ENCODE results near the gene FADS6. TPM values are rescaled to one million over a fixed set of nuclear protein-coding genes. Genes with fewer than 3 reads are reported as not detected.

FADS6 gene
- polyA plus RNA-seq, 1 of the 3 experiments (the other 2 are of a cell fraction), result not detected

DNA sequence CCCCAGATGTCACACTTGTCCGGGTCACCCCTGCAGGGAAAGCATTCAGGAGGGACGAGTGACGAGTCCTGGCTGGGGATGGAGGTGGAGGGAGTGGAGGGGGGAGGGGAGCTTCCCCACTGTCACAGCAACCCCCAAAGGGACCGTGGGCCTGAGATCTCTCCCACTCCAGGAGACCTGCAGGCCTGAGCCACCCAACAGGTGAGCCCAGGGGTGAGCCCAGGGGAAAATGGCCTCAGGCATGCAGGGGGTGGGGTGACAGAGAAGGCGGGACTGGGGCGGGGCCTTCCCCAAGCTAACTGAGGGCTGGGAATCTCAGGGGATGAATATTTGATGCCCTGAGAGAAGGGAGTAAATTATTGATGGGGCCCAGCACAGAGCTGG is 27.2 kb upstream of the FADS6 start:
- no peaks in the 10 kb centered on the region for H4K20me1 ChIP-seq (ENCODE audit: insufficient read depth)
- peaks cover 41% of the 10 kb centered on the region for H3K27me3 ChIP-seq (ENCODE audit: insufficient read depth)
- H3F3A ChIP-seq (replicated peaks; ENCODE audit: insufficient read depth), result no peaks in the 10 kb centered on the region
- TF ChIP-seq YY1 (IDR thresholded peaks at IDR 0.05; ENCODE audit: low read depth) (no peak), USF1 (IDR thresholded peaks at IDR 0.05; ENCODE audit: borderline replicate concordance, low read depth) (no peak), EZH2phosphoT487 (IDR thresholded peaks at IDR 0.05; ENCODE audit: borderline replicate concordance, low read depth) (no peak), NRF1 (IDR thresholded peaks at IDR 0.05; ENCODE audit: low read depth, low read length) (no peak), RFX5 (IDR thresholded peaks at IDR 0.05; ENCODE audit: low read length) (no peak), RCOR1 (IDR thresholded peaks at IDR 0.05; ENCODE audit: low read length) (no peak), NFIC (IDR thresholded peaks at IDR 0.05; ENCODE audit: borderline replicate concordance) (no peak), EP300 (IDR thresholded peaks at IDR 0.05; ENCODE audit: borderline replicate concordance in 1 of 2, low read depth in 1 of 2, low read length in 1 of 2) (no peak), CHD2 (IDR thresholded peaks at IDR 0.05; ENCODE audit: low read length, partially characterized antibody) (no peak), TAF1 (IDR thresholded peaks at IDR 0.05; ENCODE audit: borderline replicate concordance, low read depth, low read length) (no peak), ELF1 (IDR thresholded peaks at IDR 0.05) (no peak), RXRA (IDR thresholded peaks at IDR 0.05; ENCODE audit: borderline replicate concordance, low read depth) (no peak), RAD21 (IDR thresholded peaks at IDR 0.05; ENCODE audit: low read length) (no peak), FOXJ3 (CRISPR knock-in tag; IDR thresholded peaks at IDR 0.05) (no peak)
- WGBS (ENCODE audit: low lambda C conversion rate), result 61% methylated on average over 6 of the region's 6 CpGs
- no peak overlapping the region for H3K4me2 ChIP-seq
- no peaks in the 10 kb centered on the region for H3K9me3 ChIP-seq
- no peak overlapping the region for H2AFZ ChIP-seq (ENCODE audit: low read depth)
- POLR2A ChIA-PET, result interaction anchor here (0.6 kb wide), 1 partner anchor 79 kb away, joined by 4 read pairs; no protein-coding TSS in a partner anchor
- no peak overlapping the region for H3K4me3 ChIP-seq (ENCODE audit: low read depth in 2 of 2, low read length in 1 of 2)
- H3K36me3 ChIP-seq (replicated peaks in 1 of 2; ENCODE audit: control insufficient read depth in 1 of 2, insufficient read depth in 2 of 2, low read length in 1 of 2), result no peaks in the 10 kb centered on the region
- H3K79me2 ChIP-seq (ENCODE audit: insufficient read depth), result no peaks in the 10 kb centered on the region
- H3K9me2 ChIP-seq, result no peaks in the 10 kb centered on the region
- H3K4me1 ChIP-seq (ENCODE audit: control insufficient read depth in 1 of 2, insufficient read depth in 2 of 2, low read depth in 1 of 2, low read length in 1 of 2), result peaks cover 0 to 19% of the 10 kb centered on the region in 2 experiments; a peak in 1 of 4 replicates
- CTCF ChIA-PET, result interaction anchor here (0.6 to 12.1 kb wide), 9 partner anchors 11 to 281 kb away, joined by 3 to 286 read pairs (median 3); no protein-coding TSS in a partner anchor
- no peak overlapping the region for H3K9ac ChIP-seq
- no peak for DNase-seq
- no peak overlapping the region for H3K27ac ChIP-seq (ENCODE audit: low read depth in 2 of 2, low read length in 1 of 2)

GRCh38 chr17:74920306-74920620 is 26.8 kb upstream of the FADS6 start:
- Histone ChIP-seq H3F3A (replicated peaks; ENCODE audit: insufficient read depth) (no peaks in the 10 kb centered on the region), H3K9ac (no peak overlapping the region), H2AFZ (ENCODE audit: low read depth) (no peak overlapping the region), H3K27ac (ENCODE audit: low read depth in 2 of 2, low read length in 1 of 2) (no peak overlapping the region), H3K4me3 (ENCODE audit: low read depth in 2 of 2, low read length in 1 of 2) (no peak overlapping the region), H3K27me3 (ENCODE audit: insufficient read depth) (peaks cover 38% of the 10 kb centered on the region), H4K20me1 (ENCODE audit: insufficient read depth) (no peaks in the 10 kb centered on the region), H3K4me2 (no peak overlapping the region), H3K9me3 (no peaks in the 10 kb centered on the region), H3K79me2 (ENCODE audit: insufficient read depth) (no peaks in the 10 kb centered on the region), H3K4me1 (ENCODE audit: control insufficient read depth in 1 of 2, insufficient read depth in 2 of 2, low read depth in 1 of 2, low read length in 1 of 2) (peaks cover 0 to 19% of the 10 kb centered on the region in 2 experiments; a peak in 1 of 4 replicates), H3K9me2 (no peaks in the 10 kb centered on the region), H3K36me3 (replicated peaks in 1 of 2; ENCODE audit: control insufficient read depth in 1 of 2, insufficient read depth in 2 of 2, low read length in 1 of 2) (no peaks in the 10 kb centered on the region)
- no peak for DNase-seq
- TF ChIP-seq, protein P1, sequence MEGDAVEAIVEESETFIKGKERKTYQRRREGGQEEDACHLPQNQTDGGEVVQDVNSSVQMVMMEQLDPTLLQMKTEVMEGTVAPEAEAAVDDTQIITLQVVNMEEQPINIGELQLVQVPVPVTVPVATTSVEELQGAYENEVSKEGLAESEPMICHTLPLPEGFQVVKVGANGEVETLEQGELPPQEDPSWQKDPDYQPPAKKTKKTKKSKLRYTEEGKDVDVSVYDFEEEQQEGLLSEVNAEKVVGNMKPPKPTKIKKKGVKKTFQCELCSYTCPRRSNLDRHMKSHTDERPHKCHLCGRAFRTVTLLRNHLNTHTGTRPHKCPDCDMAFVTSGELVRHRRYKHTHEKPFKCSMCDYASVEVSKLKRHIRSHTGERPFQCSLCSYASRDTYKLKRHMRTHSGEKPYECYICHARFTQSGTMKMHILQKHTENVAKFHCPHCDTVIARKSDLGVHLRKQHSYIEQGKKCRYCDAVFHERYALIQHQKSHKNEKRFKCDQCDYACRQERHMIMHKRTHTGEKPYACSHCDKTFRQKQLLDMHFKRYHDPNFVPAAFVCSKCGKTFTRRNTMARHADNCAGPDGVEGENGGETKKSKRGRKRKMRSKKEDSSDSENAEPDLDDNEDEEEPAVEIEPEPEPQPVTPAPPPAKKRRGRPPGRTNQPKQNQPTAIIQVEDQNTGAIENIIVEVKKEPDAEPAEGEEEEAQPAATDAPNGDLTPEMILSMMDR (IDR thresholded peaks at IDR 0.05), result no peak
- TF ChIP-seq, protein P2, sequence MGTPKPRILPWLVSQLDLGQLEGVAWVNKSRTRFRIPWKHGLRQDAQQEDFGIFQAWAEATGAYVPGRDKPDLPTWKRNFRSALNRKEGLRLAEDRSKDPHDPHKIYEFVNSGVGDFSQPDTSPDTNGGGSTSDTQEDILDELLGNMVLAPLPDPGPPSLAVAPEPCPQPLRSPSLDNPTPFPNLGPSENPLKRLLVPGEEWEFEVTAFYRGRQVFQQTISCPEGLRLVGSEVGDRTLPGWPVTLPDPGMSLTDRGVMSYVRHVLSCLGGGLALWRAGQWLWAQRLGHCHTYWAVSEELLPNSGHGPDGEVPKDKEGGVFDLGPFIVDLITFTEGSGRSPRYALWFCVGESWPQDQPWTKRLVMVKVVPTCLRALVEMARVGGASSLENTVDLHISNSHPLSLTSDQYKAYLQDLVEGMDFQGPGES (IDR thresholded peaks at IDR 0.05; ENCODE audit: low read depth, low read length), result no peak
- TF ChIP-seq EP300 (IDR thresholded peaks at IDR 0.05; ENCODE audit: borderline replicate concordance in 1 of 2, low read depth in 1 of 2, low read length in 1 of 2) (no peak), FOXM1 (IDR thresholded peaks at IDR 0.05; ENCODE audit: low read depth) (no peak), YY1 (IDR thresholded peaks at IDR 0.05; ENCODE audit: low read depth) (no peak), SIN3A (IDR thresholded peaks at IDR 0.05; ENCODE audit: borderline replicate concordance, low read depth, low read length) (no peak), EZH2phosphoT487 (IDR thresholded peaks at IDR 0.05; ENCODE audit: borderline replicate concordance, low read depth) (no peak), MEF2A (IDR thresholded peaks at IDR 0.05; ENCODE audit: borderline replicate concordance, low read depth) (no peak), CHD2 (IDR thresholded peaks at IDR 0.05; ENCODE audit: low read length, partially characterized antibody) (no peak), GABPA (IDR thresholded peaks at IDR 0.05; ENCODE audit: low read depth) (no peak), NFIC (IDR thresholded peaks at IDR 0.05; ENCODE audit: borderline replicate concordance) (no peak), TCF12 (IDR thresholded peaks at IDR 0.05) (no peak), USF1 (IDR thresholded peaks at IDR 0.05; ENCODE audit: borderline replicate concordance, low read depth) (no peak), RFX5 (IDR thresholded peaks at IDR 0.05; ENCODE audit: low read length) (no peak)
- ChIA-PET CTCF (interaction anchor here (0.6 to 12.1 kb wide), 8 partner anchors 17 to 282 kb away, joined by 3 to 286 read pairs (median 4); no protein-coding TSS in a partner anchor), POLR2A (no interaction called here)
- WGBS (ENCODE audit: low lambda C conversion rate), result 97% methylated on average over 25 of the region's 27 CpGs
